NCI-H2196 treated with DMSO at 0.1 percent for 48 hours (cell line): Measurements from ENCODE around the gene P3H3.
"Not testable (repeated sequence)": the region's sequence is repeated elsewhere in the genome, so short reads cannot be mapped to it uniquely, and the experiment has no call there.

Source experiments
- DNase-seq: peaks from one replicate; lab custom pipeline; 2025; ENCODE audit not compliant: unreplicated experiment; lab: John Stamatoyannopoulos, UW

The P3H3 gene

DNA sequence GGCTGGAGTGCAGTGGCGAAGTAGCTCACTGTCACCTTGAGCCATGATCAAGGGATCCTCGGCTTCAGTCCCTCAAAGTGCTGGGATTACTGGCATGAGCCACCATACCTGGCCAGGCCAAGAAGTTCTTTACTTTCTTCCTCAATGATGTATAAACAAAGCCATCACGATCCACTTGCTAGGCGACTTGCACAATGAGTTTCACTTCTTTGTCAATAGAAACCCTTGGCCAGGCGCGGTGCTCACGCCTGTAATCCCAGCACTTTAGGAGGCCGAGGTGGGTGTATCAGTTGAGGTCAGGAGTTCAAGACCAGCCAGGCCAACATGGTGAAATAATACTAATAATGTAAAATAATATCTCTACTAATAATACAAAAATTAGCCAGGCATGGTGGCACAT, 59.3 kb downstream of the P3H3 start:
- DNase-seq, result no peak

- no peak for DNase-seq
These were observed 60.2 kb downstream of the P3H3 start for GRCh38 chr12:6888360-6888759.

DNA sequence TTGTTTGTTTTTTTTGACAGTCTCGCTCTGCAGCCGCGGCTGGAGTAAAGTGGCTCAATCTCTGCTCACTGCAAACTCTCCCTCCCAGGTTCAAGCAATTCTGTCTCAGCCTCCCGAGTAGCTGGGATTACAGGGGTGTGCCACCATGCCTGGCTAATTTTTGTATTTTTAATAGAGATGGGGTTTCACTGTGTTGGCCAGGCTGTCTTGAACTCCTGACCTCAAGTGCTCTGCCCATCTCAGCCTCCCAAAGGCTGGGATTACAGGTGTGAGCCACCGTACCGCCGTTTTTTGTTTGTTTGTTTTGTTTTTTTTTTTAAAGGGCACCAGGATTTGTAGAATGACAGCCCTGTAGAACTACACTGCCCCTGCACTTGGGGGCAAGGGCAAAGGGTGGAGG, 60.6 kb downstream of the P3H3 start:
- DNase-seq, result not testable (repeated sequence)
